HL-60 (cell line): ENCODE results near the gene NR1I3.

Experiments
- GABPA ChIP-seq: IDR thresholded peaks from 2 replicates; pipeline ENCODE4 v1.6.1; 2012; ENCODE audit warnings: low read depth
- POLR2AphosphoS5 ChIP-seq: IDR thresholded peaks from 2 replicates; pipeline ENCODE4 v1.6.1; 2012; ENCODE audit warnings: low read depth
- TF ChIP-seq, protein P1 (sequence below): IDR thresholded peaks from one replicate; pipeline ENCODE4 v1.5.1; 2011; ENCODE audit warnings: low read length, control low read depth, inconsistent platforms; ENCODE audit not compliant: insufficient read depth
- TF ChIP-seq, protein P2 (sequence below): IDR thresholded peaks from 2 replicates; pipeline ENCODE4 v1.6.1; 2012; ENCODE audit warnings: low read depth; ENCODE audit not compliant: insufficient replicate concordance

DNA sequence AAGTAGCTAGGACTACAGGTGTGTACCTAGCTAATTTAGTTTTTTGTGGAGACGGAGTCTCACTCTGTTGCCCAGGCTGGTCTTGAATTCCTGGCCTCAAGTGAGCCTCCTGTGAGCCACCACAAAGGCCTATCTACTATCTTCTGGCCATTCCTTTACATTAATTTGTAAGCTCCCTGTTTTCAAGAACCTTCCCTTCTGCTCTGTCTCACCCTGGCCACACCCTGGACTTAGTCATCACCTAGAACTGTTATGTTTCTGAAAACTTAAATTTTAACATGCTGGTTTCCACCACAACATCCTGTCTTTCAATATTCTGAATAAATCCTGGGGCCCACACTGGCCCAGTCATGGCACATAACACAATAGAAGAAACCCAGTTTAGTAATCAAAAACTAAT, 55.8 kb downstream of the NR1I3 start:
- TF ChIP-seq POLR2AphosphoS5, result no peak
- TF ChIP-seq, protein P1, sequence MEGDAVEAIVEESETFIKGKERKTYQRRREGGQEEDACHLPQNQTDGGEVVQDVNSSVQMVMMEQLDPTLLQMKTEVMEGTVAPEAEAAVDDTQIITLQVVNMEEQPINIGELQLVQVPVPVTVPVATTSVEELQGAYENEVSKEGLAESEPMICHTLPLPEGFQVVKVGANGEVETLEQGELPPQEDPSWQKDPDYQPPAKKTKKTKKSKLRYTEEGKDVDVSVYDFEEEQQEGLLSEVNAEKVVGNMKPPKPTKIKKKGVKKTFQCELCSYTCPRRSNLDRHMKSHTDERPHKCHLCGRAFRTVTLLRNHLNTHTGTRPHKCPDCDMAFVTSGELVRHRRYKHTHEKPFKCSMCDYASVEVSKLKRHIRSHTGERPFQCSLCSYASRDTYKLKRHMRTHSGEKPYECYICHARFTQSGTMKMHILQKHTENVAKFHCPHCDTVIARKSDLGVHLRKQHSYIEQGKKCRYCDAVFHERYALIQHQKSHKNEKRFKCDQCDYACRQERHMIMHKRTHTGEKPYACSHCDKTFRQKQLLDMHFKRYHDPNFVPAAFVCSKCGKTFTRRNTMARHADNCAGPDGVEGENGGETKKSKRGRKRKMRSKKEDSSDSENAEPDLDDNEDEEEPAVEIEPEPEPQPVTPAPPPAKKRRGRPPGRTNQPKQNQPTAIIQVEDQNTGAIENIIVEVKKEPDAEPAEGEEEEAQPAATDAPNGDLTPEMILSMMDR, result no peak
- TF ChIP-seq, protein P2, sequence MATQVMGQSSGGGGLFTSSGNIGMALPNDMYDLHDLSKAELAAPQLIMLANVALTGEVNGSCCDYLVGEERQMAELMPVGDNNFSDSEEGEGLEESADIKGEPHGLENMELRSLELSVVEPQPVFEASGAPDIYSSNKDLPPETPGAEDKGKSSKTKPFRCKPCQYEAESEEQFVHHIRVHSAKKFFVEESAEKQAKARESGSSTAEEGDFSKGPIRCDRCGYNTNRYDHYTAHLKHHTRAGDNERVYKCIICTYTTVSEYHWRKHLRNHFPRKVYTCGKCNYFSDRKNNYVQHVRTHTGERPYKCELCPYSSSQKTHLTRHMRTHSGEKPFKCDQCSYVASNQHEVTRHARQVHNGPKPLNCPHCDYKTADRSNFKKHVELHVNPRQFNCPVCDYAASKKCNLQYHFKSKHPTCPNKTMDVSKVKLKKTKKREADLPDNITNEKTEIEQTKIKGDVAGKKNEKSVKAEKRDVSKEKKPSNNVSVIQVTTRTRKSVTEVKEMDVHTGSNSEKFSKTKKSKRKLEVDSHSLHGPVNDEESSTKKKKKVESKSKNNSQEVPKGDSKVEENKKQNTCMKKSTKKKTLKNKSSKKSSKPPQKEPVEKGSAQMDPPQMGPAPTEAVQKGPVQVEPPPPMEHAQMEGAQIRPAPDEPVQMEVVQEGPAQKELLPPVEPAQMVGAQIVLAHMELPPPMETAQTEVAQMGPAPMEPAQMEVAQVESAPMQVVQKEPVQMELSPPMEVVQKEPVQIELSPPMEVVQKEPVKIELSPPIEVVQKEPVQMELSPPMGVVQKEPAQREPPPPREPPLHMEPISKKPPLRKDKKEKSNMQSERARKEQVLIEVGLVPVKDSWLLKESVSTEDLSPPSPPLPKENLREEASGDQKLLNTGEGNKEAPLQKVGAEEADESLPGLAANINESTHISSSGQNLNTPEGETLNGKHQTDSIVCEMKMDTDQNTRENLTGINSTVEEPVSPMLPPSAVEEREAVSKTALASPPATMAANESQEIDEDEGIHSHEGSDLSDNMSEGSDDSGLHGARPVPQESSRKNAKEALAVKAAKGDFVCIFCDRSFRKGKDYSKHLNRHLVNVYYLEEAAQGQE, result no peak
- TF ChIP-seq GABPA, result no peak
